Mammary epithelial cell (primary cell): ENCODE results near the gene WDR74.

Experiments
- CTCF ChIP-seq, 2 donors: IDR thresholded peaks in 1 of 2; conservative IDR thresholded peaks in 1 of 2; 2 replicates each; pipeline ENCODE4 v1.5.1; 2011 to 2012; ENCODE audit warnings: inconsistent platforms in 2 of 2, low read length in 2 of 2, mild to moderate bottlenecking in 2 of 2, control low read depth in 1 of 2, low read depth in 1 of 2; ENCODE audit not compliant: insufficient read depth in 1 of 2; ENCODE audit errors: extremely low read depth in 1 of 2
- EZH2 ChIP-seq: IDR thresholded peaks from 2 replicates; pipeline ENCODE4 v1.6.1; 2012; ENCODE audit warnings: low read length, inconsistent platforms, borderline replicate concordance

- TF ChIP-seq CTCF (conservative IDR thresholded peaks at IDR 0.05 in 1 of 2, IDR thresholded peaks at IDR 0.05 in 1 of 2; ENCODE audit: extremely low read depth in 1 of 2, insufficient read depth in 1 of 2, low read depth in 1 of 2, low read length in 2 of 2), result no peak
- TF ChIP-seq EZH2, result no peak
Observed at GRCh38 chr11:62850911-62851806, 11.8 kb upstream of the WDR74 start.
